T-helper 17 cell (primary cell): Measurements from ENCODE around the gene NUDT9. TPM values are rescaled to one million over a fixed set of nuclear protein-coding genes. Genes with fewer than 3 reads are reported as not detected.
"Not testable (repeated sequence)": the region's sequence is repeated elsewhere in the genome, so short reads cannot be mapped to it uniquely, and the experiment has no call there.

Experiments used
- ATAC-seq: fragments of 150-1000 bp; cut with Tn5 transposase; 2 replicates; pipeline ENCODE4 v1.10.0; 2021; ENCODE audit warnings: mild to moderate bottlenecking, moderate library complexity
- DNase-seq, 3 donors: peaks; one replicate each; pipeline versions ENCODE4 v3.0.0 to v3.0.0-alpha.2; 2020 to 2021
- H3K9me3 ChIP-seq: one replicate; pipeline ENCODE4 v1.7.0; 2013; ENCODE audit warnings: low read length, mild to moderate bottlenecking; ENCODE audit not compliant: control insufficient read depth, poor library complexity, severe bottlenecking
- H3K27ac Mint-ChIP-seq: one replicate; pipeline ENCODE4 v1.8.0; 2022; ENCODE audit warnings: mild to moderate bottlenecking, moderate library complexity, mixed read lengths
- H3K27me3 Mint-ChIP-seq: one replicate; pipeline ENCODE4 v1.8.0; 2022; ENCODE audit warnings: mixed read lengths
- H3K36me3 Mint-ChIP-seq: one replicate; pipeline ENCODE4 v1.8.0; 2022; ENCODE audit warnings: low read depth, mixed read lengths
- H3K4me1 Mint-ChIP-seq: one replicate; pipeline ENCODE4 v1.8.0; 2022; ENCODE audit warnings: mild to moderate bottlenecking, mixed read lengths
- H3K4me3 Mint-ChIP-seq: one replicate; pipeline ENCODE4 v1.8.0; 2022; ENCODE audit warnings: mild to moderate bottlenecking, moderate library complexity, mixed read lengths
- total RNA-seq, 4 donors: library from RNA in 2 of 4; stranded (reverse) in 2 of 4; gene quantifications; one replicate each; pipeline ENCODE4 v1.2.3 and lab custom pipeline; 2022 to 2026

NUDT9 gene
- total RNA-seq (1 to 10 TPM; 6.2 to 9.7 TPM), total RNA-seq (lab: John Stamatoyannopoulos, UW) (11.2 to 18.5 reads per million in 2 donors)

DNA sequence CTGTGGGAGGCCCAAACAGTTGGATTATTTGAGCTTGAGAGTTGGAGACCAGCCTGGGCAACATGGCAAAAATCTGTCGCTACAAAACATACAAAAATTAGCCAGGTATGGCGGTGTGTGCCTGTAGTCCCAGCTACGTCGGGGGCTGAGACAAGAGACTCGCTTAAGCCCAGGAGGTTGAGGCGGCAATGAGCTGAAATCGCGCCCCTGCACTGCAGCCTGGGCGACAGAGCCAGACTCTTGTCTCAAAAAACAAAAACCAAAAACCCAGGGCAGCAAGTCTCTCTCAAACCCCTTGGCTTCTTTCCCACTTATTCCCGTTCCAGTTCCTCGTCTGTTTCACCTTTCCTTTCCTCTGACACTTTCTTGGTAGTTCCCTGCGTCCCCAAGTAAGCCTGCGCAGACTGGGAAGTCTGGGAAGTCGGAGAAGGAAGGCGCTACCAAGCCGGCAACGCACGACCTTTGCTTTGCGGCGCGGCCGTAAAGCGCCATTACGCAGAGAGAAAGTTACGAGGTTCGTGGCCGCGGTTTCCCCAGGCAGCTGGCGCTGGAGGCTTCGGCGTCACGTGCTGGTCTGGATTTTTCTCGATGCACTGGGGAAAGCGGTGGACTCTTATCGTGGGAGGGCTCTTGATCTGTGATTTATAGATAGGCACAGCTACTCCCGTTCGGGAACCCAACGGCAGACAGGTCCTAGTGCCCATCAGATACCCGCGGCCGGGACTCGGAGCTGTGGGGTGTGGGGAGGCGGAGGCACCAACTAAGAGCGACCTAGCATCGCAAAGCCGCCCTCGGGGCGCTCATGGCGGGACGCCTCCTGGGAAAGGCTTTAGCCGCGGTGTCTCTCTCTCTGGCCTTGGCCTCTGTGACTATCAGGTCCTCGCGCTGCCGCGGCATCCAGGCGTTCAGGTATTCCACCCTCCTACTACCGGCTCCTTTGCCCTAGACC, at the start of gene NUDT9:
NUDT9 (plus strand) TSS at position 470 of the 949 bp plus-strand sequence; CDS start at position 803, 333 bp downstream.
- ATAC-seq (peak; percentile 90), DNase-seq (peak; percentile 76 to 82 (median 78))
- Mint-ChIP-seq H3K36me3 (no peaks in the 10 kb centered on the region), H3K27ac (peak within 1 kb of the TSS; percentile 97), H3K27me3 (no peaks in the 10 kb centered on the region), H3K4me1 (peaks cover 14% of the 10 kb centered on the region), H3K4me3 (peak within 1 kb of the TSS; percentile 94)
- no peaks in the 10 kb centered on the region for H3K9me3 ChIP-seq

DNA sequence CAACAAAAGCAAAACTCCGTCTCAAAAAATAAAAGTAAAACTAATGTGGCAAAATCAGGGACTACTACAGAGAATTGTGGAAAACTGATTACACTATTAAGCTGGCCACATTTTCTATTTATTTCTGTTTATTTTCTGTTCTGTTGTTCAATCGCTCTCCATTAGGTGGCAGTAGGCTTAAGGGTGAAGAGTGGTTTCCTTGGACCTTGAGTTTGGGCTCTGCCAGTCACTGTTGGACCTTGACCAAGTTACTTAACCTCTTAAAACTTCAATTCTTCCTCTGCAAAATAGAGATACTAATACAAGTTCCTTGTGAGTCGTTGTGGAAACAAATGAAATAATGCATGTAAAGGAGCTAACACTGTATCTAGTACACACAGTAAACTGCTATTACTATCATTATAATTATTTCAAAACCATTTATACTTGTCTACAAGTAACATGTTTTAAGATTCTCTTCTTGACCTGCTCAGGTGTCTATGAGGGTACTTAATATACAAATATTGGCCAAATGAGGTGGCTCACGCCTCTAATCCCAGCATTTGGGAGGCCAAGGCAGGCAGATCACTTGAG, 46.6 kb upstream of the NUDT9 start:
- no peak for DNase-seq
- H3K9me3 ChIP-seq = no peaks in the 10 kb centered on the region
- Mint-ChIP-seq H3K4me1 (peaks cover 7% of the 10 kb centered on the region), H3K4me3 (no peak overlapping the region), H3K27ac (no peak overlapping the region), H3K36me3 (peaks cover 2% of the 10 kb centered on the region), H3K27me3 (no peaks in the 10 kb centered on the region)
- ATAC-seq = peak; percentile 35

GRCh38 chr4:87377816-87378215, 44.6 kb upstream of the NUDT9 start:
- no peaks in the 10 kb centered on the region for H3K27me3 Mint-ChIP-seq
- ATAC-seq (peak; percentile 79), DNase-seq (no peak)
- H3K9me3 ChIP-seq = no peaks in the 10 kb centered on the region
- H3K36me3 Mint-ChIP-seq = no peaks in the 10 kb centered on the region
- peaks cover 7% of the 10 kb centered on the region for H3K4me1 Mint-ChIP-seq
- H3K4me3 Mint-ChIP-seq = no peak overlapping the region
- peak overlapping the region; percentile 39 for H3K27ac Mint-ChIP-seq

GRCh38 chr4:87382116-87382515, 40.3 kb upstream of the NUDT9 start:
- H3K4me1 Mint-ChIP-seq = peaks cover 25% of the 10 kb centered on the region
- H3K27me3 Mint-ChIP-seq = no peaks in the 10 kb centered on the region
- H3K4me3 Mint-ChIP-seq = no peak overlapping the region
- no peaks in the 10 kb centered on the region for H3K36me3 Mint-ChIP-seq
- H3K27ac Mint-ChIP-seq = no peak overlapping the region
- DNase-seq (no peak), ATAC-seq (no peak)
- no peaks in the 10 kb centered on the region for H3K9me3 ChIP-seq

DNA sequence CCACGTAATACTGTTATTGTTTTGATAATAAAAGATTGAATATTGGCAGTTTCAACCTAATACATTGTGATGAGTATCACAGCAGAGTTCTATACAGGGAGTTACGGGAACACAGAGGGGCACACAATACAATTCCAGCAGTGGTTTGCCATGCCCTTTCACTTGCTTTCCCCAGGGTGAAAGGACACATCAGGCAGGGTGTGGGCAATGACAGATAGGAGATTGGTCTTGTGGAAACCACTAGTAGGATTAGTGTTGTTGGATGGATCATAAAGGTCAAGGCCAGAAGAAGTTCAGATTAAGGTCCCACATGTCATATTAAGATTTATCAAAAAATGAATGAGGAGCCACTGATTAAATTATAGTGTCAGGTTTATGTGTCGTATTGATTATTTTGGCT, 39.4 kb upstream of the NUDT9 start:
- DNase-seq = no peak
- no peaks in the 10 kb centered on the region for H3K9me3 ChIP-seq
- Mint-ChIP-seq H3K36me3 (no peaks in the 10 kb centered on the region), H3K27me3 (no peaks in the 10 kb centered on the region), H3K27ac (peak overlapping the region; percentile 48), H3K4me3 (no peak overlapping the region), H3K4me1 (peaks cover 31% of the 10 kb centered on the region)
- no peak for ATAC-seq

GRCh38 chr4:87384466-87385132, 37.8 kb upstream of the NUDT9 start:
- Mint-ChIP-seq H3K27ac (peak overlapping the region; percentile 14), H3K4me1 (peaks cover 42% of the 10 kb centered on the region)
- H3K4me3 Mint-ChIP-seq, H3K36me3 Mint-ChIP-seq, H3K9me3 ChIP-seq, H3K27me3 Mint-ChIP-seq, DNase-seq, ATAC-seq: not testable (repeated sequence)

GRCh38 chr4:87387237-87387636, 35.1 kb upstream of the NUDT9 start:
- Mint-ChIP-seq H3K27ac (peak overlapping the region; percentile 87), H3K4me3 (no peak overlapping the region), H3K36me3 (no peaks in the 10 kb centered on the region), H3K27me3 (no peaks in the 10 kb centered on the region), H3K4me1 (peaks cover 47% of the 10 kb centered on the region)
- ATAC-seq = no peak
- H3K9me3 ChIP-seq = no peaks in the 10 kb centered on the region
- DNase-seq = no peak

DNA sequence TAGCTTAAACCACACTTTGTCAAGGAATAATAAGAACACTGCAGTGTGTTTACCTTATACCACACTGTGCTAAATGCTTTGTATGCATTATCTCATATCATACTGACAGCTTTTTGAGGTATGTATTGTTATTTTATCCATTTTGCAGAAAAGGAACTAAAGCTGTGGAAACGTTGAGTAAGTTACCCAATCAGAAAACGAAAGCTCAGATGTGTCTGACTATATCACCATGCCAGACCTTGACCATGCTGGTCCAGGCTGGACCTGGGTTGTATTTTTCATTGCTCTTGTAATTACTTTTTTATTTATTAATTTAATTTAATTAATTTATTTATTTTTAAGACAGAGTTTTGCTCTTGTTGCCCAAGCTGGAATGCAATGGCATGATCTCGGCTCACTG, 33.5 kb upstream of the NUDT9 start:
- ATAC-seq = no peak
- no peaks in the 10 kb centered on the region for H3K36me3 Mint-ChIP-seq
- peaks cover 40% of the 10 kb centered on the region for H3K4me1 Mint-ChIP-seq
- no peak for DNase-seq
- no peaks in the 10 kb centered on the region for H3K27me3 Mint-ChIP-seq
- no peaks in the 10 kb centered on the region for H3K9me3 ChIP-seq
- peak overlapping the region; percentile 92 for H3K4me3 Mint-ChIP-seq
- H3K27ac Mint-ChIP-seq = peak overlapping the region; percentile 87

GRCh38 chr4:87390055-87390454, 32.3 kb upstream of the NUDT9 start:
- ATAC-seq, H3K36me3 Mint-ChIP-seq, H3K9me3 ChIP-seq, H3K27me3 Mint-ChIP-seq, DNase-seq: not testable (repeated sequence)
- Mint-ChIP-seq H3K4me1 (peaks cover 35% of the 10 kb centered on the region), H3K27ac (peak overlapping the region; percentile 93), H3K4me3 (peak overlapping the region; percentile 92)

- Mint-ChIP-seq H3K4me1 (peaks cover 32% of the 10 kb centered on the region), H3K27me3 (no peaks in the 10 kb centered on the region), H3K36me3 (no peaks in the 10 kb centered on the region), H3K4me3 (peak overlapping the region; percentile 92), H3K27ac (peak overlapping the region; percentile 93)
- DNase-seq (no peak), ATAC-seq (peak; percentile 6)
- H3K9me3 ChIP-seq = no peaks in the 10 kb centered on the region
Observed at GRCh38 chr4:87390551-87390890, 31.9 kb upstream of the NUDT9 start.

- DNase-seq = peak; percentile 54 to 69 (median 57)
- peak; percentile 98 for ATAC-seq
- peaks cover 31% of the 10 kb centered on the region for H3K4me1 Mint-ChIP-seq
- H3K4me3 Mint-ChIP-seq = peak within 1 kb of the TSS; percentile 92
- no peaks in the 10 kb centered on the region for H3K27me3 Mint-ChIP-seq
- H3K36me3 Mint-ChIP-seq = no peaks in the 10 kb centered on the region
- H3K9me3 ChIP-seq = no peaks in the 10 kb centered on the region
- H3K27ac Mint-ChIP-seq = peak within 1 kb of the TSS; percentile 93
Observed at GRCh38 chr4:87390891-87391575, 31.3 kb upstream of the NUDT9 start, which contains the start of gene HSD17B11. TSS of gene HSD17B11 (minus strand) at chr4:87391188. CDS start at chr4:87391070, 118 bp downstream.

DNA sequence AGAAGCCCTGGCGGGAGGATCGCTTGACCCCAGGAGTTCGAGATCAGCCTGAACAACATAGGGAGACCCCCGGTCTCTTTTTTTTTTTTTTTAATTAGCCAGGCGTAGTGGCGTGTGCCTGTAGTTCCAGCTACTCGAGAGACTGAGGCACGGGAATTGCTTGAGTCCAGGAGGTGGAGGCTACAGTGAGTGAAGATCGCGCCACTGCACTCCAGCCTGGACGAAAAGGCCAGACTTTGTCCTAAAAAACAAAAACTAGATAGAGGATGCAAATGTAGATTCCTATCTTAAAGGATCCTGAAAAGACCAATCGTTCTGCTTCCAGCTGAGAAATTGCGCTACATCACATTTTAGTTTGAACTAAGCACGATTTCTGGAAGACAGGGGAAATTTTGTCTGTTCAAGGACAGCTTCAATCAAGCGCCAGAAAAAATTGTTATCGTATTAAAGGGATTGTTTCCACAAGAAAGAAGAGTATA, 30.8 kb upstream of the NUDT9 start:
- Mint-ChIP-seq H3K36me3 (no peaks in the 10 kb centered on the region), H3K27ac (peak overlapping the region; percentile 93), H3K4me3 (peak overlapping the region; percentile 92), H3K4me1 (peaks cover 30% of the 10 kb centered on the region), H3K27me3 (no peaks in the 10 kb centered on the region)
- DNase-seq (no peak), ATAC-seq (peak; percentile 22)
- no peaks in the 10 kb centered on the region for H3K9me3 ChIP-seq
